Measurements from ENCODE around the gene CCDC157. TPM values are rescaled to one million over a fixed set of nuclear protein-coding genes. Genes with fewer than 3 reads are reported as not detected.

Gene CCDC157
- total RNA-seq, 1 donor from 2014 or later = 2.3 TPM

DNA sequence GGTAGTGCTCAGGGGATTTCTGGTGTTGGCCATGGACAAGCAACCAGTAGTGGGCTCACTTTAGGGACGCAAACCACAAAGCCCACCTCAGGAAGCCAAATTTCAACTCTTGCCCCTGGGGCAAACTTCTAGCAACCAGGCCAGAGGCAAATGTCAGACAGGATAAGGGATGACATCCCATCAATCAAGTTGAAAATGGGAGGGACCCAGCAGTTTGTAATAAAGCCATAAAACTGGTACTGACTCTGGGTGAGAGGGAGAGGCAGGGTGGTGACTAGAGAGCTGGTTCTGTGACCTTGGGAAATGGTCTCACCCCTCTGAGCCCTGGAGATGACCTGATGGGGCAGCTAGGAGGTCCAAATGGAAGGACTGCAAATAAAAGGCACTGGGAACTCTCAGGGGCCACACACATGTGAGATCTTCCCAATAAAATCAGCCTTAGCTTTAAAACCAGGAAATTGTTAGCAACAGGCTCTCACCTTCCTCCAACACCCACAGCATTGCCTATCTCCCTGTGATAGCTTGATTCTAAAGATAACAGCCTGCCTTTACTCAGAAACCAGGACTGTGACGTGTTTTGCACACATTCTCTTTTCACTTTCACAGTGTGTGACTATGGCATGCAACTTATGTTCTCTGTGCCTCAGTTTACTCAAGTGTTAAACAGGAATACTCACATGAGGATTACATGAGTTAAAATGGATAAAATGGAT is 23.7 kb upstream of the CCDC157 start:
- peaks cover 36% of the 10 kb centered on the region for H3K36me3 Mint-ChIP-seq (ENCODE audit: low read depth)
- no peak overlapping the region for H3K4me3 Mint-ChIP-seq (ENCODE audit: unreplicated experiment)
- no peak overlapping the region for H3K27ac Mint-ChIP-seq (ENCODE audit: unreplicated experiment)

DNA sequence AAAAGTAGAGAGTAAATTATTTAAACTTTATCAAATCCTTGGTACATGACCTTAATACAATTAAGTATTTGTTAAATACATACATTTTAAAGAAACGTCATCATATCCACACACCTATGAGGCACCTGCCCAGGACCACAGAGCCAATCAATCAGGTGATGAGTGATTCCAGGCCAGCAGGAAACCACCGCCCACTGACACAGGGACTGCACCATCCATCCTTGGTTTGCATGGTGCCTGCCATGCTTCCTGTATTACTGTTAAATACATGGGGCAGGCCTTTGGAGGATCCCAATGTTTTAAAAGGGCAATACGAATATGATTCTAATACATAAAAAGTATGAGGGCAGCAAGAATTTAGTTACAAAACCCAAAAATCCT is 23.1 kb upstream of the CCDC157 start:
- DNase-seq (ENCODE audit: low spot score) = no peak
- H3K9me3 Mint-ChIP-seq (ENCODE audit: low read depth) = no peaks in the 10 kb centered on the region
- H3K27ac Mint-ChIP-seq (ENCODE audit: unreplicated experiment) = no peak overlapping the region
- peaks cover 40% of the 10 kb centered on the region for H3K36me3 Mint-ChIP-seq (ENCODE audit: low read depth)
- TF ChIP-seq, protein P1, sequence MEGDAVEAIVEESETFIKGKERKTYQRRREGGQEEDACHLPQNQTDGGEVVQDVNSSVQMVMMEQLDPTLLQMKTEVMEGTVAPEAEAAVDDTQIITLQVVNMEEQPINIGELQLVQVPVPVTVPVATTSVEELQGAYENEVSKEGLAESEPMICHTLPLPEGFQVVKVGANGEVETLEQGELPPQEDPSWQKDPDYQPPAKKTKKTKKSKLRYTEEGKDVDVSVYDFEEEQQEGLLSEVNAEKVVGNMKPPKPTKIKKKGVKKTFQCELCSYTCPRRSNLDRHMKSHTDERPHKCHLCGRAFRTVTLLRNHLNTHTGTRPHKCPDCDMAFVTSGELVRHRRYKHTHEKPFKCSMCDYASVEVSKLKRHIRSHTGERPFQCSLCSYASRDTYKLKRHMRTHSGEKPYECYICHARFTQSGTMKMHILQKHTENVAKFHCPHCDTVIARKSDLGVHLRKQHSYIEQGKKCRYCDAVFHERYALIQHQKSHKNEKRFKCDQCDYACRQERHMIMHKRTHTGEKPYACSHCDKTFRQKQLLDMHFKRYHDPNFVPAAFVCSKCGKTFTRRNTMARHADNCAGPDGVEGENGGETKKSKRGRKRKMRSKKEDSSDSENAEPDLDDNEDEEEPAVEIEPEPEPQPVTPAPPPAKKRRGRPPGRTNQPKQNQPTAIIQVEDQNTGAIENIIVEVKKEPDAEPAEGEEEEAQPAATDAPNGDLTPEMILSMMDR (IDR thresholded peaks at IDR 0.05) = no peak
- H3K27me3 Mint-ChIP-seq (ENCODE audit: low read depth) = no peaks in the 10 kb centered on the region
- no peak overlapping the region for H3K4me3 Mint-ChIP-seq (ENCODE audit: unreplicated experiment)
- peaks cover 6% of the 10 kb centered on the region for H3K4me1 Mint-ChIP-seq (ENCODE audit: low read depth)

More for the DNA sequence above, 23.7 kb upstream of the CCDC157 start:
- DNase-seq (ENCODE audit: low spot score) = no peak
- H3K4me1 Mint-ChIP-seq (ENCODE audit: low read depth) = peaks cover 11% of the 10 kb centered on the region
- TF ChIP-seq, protein P1 (IDR thresholded peaks at IDR 0.05) = no peak
- H3K9me3 Mint-ChIP-seq (ENCODE audit: low read depth) = no peaks in the 10 kb centered on the region
- no peaks in the 10 kb centered on the region for H3K27me3 Mint-ChIP-seq (ENCODE audit: low read depth)

GRCh38 chr22:30334646-30335045 is 22.2 kb upstream of the CCDC157 start:
- Mint-ChIP-seq H3K4me1 (ENCODE audit: low read depth) (peaks cover 3% of the 10 kb centered on the region), H3K4me3 (ENCODE audit: unreplicated experiment) (no peak overlapping the region), H3K36me3 (ENCODE audit: low read depth) (peaks cover 48% of the 10 kb centered on the region)

DNA sequence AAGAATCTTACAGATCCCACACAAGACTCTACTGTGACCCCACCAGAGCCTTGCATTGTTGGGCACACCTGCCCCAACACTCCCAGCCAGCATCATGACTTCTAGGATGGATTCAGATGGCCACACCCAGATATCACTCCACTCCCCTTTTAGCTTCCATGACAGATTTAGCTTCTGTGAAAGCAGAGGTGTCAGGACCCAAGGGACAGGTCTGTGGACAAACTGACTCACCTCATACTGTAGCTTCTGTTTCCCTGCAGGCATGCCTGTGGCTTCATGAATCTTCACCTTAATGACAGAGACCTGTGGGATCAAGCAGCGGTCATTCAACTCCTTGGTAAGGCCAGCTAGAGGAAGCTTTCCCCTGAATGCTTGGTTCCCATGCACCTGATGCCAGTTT is 21.6 kb upstream of the CCDC157 start:
- DNase-seq (ENCODE audit: low spot score) = no peak
- TF ChIP-seq, protein P1 (IDR thresholded peaks at IDR 0.05) = no peak
- Mint-ChIP-seq H3K36me3 (ENCODE audit: low read depth) (peaks cover 51% of the 10 kb centered on the region), H3K9me3 (ENCODE audit: low read depth) (no peaks in the 10 kb centered on the region), H3K4me1 (ENCODE audit: low read depth) (peaks cover 3% of the 10 kb centered on the region), H3K27ac (ENCODE audit: unreplicated experiment) (no peak overlapping the region), H3K4me3 (ENCODE audit: unreplicated experiment) (no peak overlapping the region), H3K27me3 (ENCODE audit: low read depth) (no peaks in the 10 kb centered on the region)

More at GRCh38 chr22:30334646-30335045, 22.2 kb upstream of the CCDC157 start:
- TF ChIP-seq, protein P1 (IDR thresholded peaks at IDR 0.05) = no peak
- no peaks in the 10 kb centered on the region for H3K27me3 Mint-ChIP-seq (ENCODE audit: low read depth)
- no peak for DNase-seq (ENCODE audit: low spot score)
- no peak overlapping the region for H3K27ac Mint-ChIP-seq (ENCODE audit: unreplicated experiment)
- H3K9me3 Mint-ChIP-seq (ENCODE audit: low read depth) = no peaks in the 10 kb centered on the region

DNA sequence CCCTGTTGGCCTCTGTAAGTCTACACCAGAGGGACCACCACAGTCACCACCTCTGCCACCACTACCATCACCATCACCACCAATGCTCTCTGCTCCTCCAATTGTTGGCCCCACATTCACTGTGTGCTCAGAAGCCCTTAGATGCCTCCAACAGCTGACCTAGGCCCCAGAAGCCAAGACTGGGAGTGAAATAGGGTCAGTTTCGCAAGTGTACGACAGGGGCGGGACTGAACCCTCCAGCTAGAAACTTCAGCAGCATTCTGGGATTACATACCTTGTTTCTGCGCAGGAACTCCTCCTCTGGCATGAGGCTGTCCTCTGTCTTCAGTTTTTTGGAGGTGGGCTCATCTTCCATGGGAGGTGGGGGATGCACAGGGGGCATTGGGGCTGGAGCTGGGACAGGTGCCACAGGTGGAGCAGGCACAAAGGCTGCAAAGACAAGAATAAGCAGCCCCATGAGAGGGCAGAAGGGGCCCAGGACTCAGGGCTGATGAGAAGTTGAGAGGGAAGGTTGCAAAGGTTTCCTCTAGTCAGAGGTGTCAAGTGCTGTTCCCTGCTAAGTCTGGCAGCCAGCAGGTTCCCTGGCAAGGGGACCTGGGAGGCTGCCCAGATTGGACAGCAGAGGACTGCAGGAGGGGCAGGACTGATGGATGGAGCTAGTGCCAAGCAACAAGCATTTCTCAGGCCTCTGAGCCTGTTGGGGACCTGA is 19.9 kb upstream of the CCDC157 start:
- H3K27ac Mint-ChIP-seq (ENCODE audit: unreplicated experiment) = no peak overlapping the region
- no peaks in the 10 kb centered on the region for H3K9me3 Mint-ChIP-seq (ENCODE audit: low read depth)
- H3K4me1 Mint-ChIP-seq (ENCODE audit: low read depth) = peaks cover 10% of the 10 kb centered on the region
- no peak for DNase-seq (ENCODE audit: low spot score)
- H3K4me3 Mint-ChIP-seq (ENCODE audit: unreplicated experiment) = no peak overlapping the region
- TF ChIP-seq, protein P1 (IDR thresholded peaks at IDR 0.05) = no peak
- H3K36me3 Mint-ChIP-seq (ENCODE audit: low read depth) = peaks cover 54% of the 10 kb centered on the region
- no peaks in the 10 kb centered on the region for H3K27me3 Mint-ChIP-seq (ENCODE audit: low read depth)

Measured in chondrocyte (in vitro differentiated cells).